Fibroblast of the aortic adventitia (primary cell): ENCODE measurements around the gene ABCA9. TPM values are rescaled to one million over a fixed set of nuclear protein-coding genes. Genes with fewer than 3 reads are reported as not detected.

Experiments
- DNase-seq: peaks from one replicate; pipeline ENCODE4 v3.0.0-alpha.2; 2010; ENCODE audit warnings: low read depth
- H3K4me3 ChIP-seq: 2 replicates; pipeline ENCODE4 v1.5.1; 2011; ENCODE audit warnings: low read depth, mild to moderate bottlenecking, control low read depth, low read length, moderate library complexity
- total RNA-seq: library from RNA; depleted of rRNA; stranded (reverse); fragments of >200 nt; gene quantifications from 2 replicates; pipeline ENCODE4 v1.2.3, GENCODE V29; 2012; ENCODE audit warnings: low replicate concordance
- TF ChIP-seq, protein P1 (sequence below): IDR thresholded peaks from 2 replicates; pipeline ENCODE4 v1.5.1; 2011; ENCODE audit warnings: mild to moderate bottlenecking, low read length, control low read depth, inconsistent platforms; ENCODE audit not compliant: insufficient read depth

ABCA9 gene
- total RNA-seq, 1 donor, result 122 TPM

DNA sequence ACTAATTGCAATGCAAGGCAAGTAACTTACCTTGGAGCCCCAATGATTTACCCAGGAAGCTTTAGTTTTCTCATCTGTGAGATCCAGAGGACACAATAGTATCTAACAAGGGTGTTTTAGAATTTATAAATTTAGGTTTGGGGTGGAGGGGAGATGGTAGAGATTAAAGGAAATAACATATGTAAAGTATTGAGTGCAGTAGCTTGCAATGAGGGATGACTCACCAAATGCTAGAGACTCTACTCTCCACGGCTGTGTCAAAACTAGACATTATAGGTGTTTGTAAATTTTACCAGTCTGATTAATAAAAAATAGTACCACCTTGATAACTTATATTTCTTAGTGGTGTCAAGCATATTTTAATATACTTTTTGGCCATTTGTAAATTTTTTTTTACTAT is 3.7 kb upstream of the ABCA9 start:
- TF ChIP-seq, protein P1, sequence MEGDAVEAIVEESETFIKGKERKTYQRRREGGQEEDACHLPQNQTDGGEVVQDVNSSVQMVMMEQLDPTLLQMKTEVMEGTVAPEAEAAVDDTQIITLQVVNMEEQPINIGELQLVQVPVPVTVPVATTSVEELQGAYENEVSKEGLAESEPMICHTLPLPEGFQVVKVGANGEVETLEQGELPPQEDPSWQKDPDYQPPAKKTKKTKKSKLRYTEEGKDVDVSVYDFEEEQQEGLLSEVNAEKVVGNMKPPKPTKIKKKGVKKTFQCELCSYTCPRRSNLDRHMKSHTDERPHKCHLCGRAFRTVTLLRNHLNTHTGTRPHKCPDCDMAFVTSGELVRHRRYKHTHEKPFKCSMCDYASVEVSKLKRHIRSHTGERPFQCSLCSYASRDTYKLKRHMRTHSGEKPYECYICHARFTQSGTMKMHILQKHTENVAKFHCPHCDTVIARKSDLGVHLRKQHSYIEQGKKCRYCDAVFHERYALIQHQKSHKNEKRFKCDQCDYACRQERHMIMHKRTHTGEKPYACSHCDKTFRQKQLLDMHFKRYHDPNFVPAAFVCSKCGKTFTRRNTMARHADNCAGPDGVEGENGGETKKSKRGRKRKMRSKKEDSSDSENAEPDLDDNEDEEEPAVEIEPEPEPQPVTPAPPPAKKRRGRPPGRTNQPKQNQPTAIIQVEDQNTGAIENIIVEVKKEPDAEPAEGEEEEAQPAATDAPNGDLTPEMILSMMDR, result no peak

DNA sequence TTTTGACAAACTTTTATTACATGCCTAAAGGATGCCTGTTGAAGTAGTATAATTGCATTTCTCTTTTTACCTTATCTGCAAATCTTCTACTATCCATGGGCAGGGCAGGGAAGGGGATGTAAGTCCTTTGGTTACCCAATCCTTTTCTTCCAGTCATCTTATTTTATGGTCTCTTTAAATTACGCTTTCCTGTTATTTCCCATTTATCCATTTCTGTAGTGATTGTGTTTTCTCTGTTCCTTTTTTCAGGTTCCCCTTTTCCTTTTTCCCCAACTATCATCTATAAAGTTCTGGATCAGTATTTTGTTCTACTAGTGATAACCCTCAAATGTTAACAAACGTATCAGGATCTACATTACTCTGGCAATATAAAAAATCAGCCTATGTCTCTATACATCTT is 3.3 kb upstream of the ABCA9 start:
- TF ChIP-seq, protein P1, result no peak
- DNase-seq, result no peak
- no peak overlapping the region for H3K4me3 ChIP-seq

More for the DNA sequence above, 3.7 kb upstream of the ABCA9 start:
- no peak overlapping the region for H3K4me3 ChIP-seq
- no peak for DNase-seq

DNA sequence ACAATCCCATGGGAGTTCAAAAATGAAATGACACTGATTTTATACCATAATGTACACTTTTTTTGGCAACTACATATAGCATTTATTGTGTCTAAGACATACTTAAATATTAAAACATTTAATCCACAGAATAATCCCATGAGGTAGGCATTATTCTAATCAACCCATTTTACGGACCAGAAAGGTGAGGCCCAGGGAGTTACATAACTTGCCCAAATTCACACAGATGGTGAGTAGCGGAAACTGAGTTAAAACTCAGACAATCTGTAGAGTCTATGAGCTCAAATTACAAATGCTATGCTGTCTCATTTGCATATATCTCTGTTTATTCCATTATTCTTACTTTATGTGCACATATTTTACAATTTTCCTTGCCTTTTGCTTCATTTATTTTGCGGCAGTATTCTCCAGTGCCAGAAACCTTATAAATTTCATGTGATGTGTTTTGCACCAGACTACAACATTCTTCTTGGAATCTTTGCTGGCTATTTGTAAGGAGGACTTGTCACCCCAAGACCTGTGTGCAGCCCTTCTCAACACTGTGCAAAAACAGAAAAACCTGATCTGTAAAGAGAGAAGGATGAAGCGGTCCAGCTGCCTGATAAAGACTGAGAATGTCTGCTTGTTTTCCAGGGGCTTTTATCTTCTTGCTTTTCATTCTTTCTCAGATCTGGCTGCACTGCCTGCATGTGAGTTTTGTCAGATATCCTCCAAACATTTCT is 2.3 kb upstream of the ABCA9 start:
- H3K4me3 ChIP-seq, result no peak overlapping the region
- DNase-seq, result peak; percentile 35
- TF ChIP-seq, protein P1, result no peak

DNA sequence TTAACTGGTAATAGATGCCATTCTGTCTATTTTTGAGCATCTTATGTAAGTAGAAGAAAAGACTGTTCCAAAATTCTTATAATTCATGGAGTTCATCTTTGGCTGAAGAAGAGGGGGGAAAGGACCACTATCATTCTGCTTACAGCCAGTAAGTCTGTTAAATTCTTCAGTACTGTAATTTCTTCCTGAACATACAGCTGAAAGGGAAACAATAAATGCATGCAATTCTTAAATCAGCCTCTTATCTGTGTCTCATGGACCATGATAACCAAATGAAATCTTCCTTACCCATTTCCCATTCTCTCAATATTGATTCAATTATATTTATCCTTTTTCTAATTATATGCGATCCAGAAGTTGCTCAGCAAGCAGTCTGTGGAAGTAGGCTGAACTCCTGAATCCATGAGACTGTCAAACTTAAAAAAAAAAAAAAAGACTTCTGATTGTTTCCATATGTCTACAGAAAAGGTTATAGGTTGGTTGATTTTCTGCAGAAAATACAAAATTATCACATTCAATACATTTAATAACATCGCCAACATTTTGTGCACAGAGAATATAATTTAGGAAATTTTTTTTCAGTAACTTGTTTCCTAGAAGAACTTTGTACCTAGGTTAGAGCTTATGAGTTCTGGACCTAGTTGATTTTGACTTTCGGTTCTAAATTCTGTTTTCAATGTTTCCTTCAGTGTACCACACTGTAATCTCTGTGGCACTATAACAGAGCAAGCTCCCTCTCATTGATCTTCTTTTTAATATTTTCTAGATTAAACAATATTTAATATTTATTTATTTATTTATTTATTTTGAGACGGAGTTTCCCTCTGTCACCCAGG is 1.2 kb upstream of the ABCA9 start:
- DNase-seq, result peak; percentile 64
- H3K4me3 ChIP-seq, result no peak overlapping the region
- TF ChIP-seq, protein P1, result no peak

DNA sequence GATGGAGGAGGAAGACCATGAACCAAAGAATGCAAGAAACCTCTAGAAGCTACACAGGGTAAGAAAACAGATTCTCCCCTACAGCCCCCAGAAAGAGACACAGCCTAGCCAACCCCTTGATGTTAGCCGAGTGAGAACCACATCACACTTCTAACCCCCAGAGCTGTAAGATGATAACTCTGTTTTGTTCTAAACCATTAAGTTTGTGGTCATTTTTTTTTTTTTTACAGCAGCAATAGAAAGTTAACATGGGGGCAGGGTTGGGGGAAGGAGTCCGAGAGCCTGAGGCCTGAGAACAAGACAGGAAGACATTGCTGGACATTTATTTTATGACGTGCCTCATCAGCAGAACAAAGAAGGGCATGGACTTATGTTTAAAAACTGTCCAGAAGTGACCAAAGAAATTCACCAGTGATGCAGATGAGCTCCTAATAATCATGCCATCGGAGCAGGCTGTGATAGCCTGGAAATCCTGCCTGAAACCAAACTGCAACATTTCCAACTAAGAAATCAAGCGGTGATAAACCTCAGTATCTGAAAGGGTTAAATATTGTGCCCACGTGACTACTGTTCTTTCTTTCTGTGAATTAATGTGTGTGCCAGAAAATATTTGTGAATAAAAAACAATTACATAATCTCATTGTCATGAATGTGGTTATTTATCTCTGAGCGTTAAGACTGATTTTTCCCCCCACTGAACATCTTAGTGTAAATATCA is 1.1 kb downstream of the ABCA9 start:
- DNase-seq, result peak; percentile 79
- TF ChIP-seq, protein P1, result no peak
- peak overlapping the region; percentile 63 for H3K4me3 ChIP-seq

DNA sequence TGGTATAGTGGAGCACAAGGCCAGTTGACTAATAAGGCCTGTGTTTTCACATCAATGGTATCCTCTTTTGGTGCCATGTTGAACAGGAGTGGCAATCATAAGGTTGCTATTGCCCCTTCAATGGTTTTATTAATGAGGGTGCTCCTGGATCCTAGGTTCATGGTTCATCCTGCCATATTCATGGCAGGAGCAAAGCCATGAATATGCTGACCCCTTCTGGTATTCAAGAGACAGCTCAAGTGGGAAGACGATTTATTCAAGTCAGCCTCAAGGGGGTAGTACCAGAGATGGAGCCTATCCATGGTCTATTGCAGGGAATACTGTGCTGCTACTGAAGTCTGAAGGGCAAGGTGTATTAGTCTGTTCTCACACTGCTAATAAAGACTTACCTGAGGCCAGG is 2.6 kb downstream of the ABCA9 start:
- H3K4me3 ChIP-seq, result no peak overlapping the region
- no peak for DNase-seq
- TF ChIP-seq, protein P1, result peak; percentile 2
